Motor neuron (in vitro differentiated cells): ENCODE data around the gene OR6V1. TPM values are rescaled to one million over a fixed set of nuclear protein-coding genes. Genes with fewer than 3 reads are reported as not detected.

Source experiments
- ATAC-seq, 8 experiments: fragments of 200-7000 bp; cut with Tn5 transposase; replicated peaks in 6 of 8; 2 replicates each; pipeline ENCODE4 v1.8.0; 2021; ENCODE audit warnings: mild to moderate bottlenecking in 8 of 8, moderate library complexity in 8 of 8
- H3K27ac ChIP-seq, 2 donors: fragments of 250-450 bp; sonication (Bioruptor Pico); 2 replicates each; pipeline ENCODE4 v1.9.0; 2021; ENCODE audit warnings: antibody characterized with exemption in 2 of 2, mild to moderate bottlenecking in 2 of 2, moderate library complexity in 1 of 2
- H3K4me1 ChIP-seq, 2 donors: fragments of 250-450 bp; sonication (Bioruptor Pico); replicated peaks in 1 of 2; 2 replicates each; pipeline ENCODE4 v1.6.1; 2021; ENCODE audit warnings: antibody characterized with exemption in 2 of 2, mild to moderate bottlenecking in 2 of 2, moderate library complexity in 1 of 2
- H3K4me3 ChIP-seq, 5 donors: fragments of 250-450 bp; sonication (Bioruptor Pico); 2 replicates each; pipeline ENCODE4 v1.9.0; 2021; ENCODE audit warnings: antibody characterized with exemption in 5 of 5, mild to moderate bottlenecking in 5 of 5, moderate library complexity in 4 of 5
- WGBS, 10 experiments: fragments of 450-650 bp; shearing (Covaris generic); methylation state at CpG; one replicate each; pipeline ENCODE4 v1.0.0; 2022; 5-methylcytosine and 5-hydroxymethylcytosine counted together
- in situ Hi-C, 9 experiments: fragments of 400-800 bp; cut with MboI; loops; one replicate each; pipeline ENCODE4 v1.15.0; 2021; ENCODE audit warnings: low sequenced_read_pairs in 9 of 9, low pct_unique_long_range_greater_than_20kb in 2 of 9; ENCODE audit not compliant: unreplicated experiment in 9 of 9
- total RNA-seq, 8 experiments: library from RNA; unstranded; fragments of 300-600 nt; gene quantifications; 2 replicates each; pipeline versions ENCODE4 v1.2.3 to v1.2.4, GENCODE V29; 2022

OR6V1 gene, protein sequence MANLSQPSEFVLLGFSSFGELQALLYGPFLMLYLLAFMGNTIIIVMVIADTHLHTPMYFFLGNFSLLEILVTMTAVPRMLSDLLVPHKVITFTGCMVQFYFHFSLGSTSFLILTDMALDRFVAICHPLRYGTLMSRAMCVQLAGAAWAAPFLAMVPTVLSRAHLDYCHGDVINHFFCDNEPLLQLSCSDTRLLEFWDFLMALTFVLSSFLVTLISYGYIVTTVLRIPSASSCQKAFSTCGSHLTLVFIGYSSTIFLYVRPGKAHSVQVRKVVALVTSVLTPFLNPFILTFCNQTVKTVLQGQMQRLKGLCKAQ
- under 1 TPM in 3 of 8 experiments, not detected in 5; 0.27 to 0.85 (median 0.29) TPM for total RNA-seq

DNA sequence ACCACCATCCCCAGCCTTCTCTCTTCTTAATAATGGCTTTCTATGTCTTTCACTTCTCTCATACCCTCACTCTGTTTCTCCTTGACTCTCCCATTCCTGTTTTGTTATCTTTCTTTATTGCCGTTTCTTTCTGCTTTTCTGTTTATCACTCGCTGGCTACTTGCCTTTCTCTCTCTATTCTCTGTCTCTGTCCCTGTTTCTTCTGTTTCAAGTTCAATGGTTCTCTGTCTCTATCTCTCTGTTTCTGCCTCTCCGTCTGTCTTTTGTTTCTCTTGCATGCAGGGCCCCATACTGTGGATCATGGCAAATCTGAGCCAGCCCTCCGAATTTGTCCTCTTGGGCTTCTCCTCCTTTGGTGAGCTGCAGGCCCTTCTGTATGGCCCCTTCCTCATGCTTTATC, at the start of gene OR6V1:
OR6V1 (plus strand) TSS at position 301 of the 400 bp plus-strand sequence; CDS start at position 301, 0 bp downstream.
- Histone ChIP-seq H3K27ac (no peak within 1 kb of the TSS), H3K4me1 (no peaks in the 10 kb centered on the region), H3K4me3 (no peak within 1 kb of the TSS)
- WGBS, 10 experiments = 17 to 100% (median 81%) methylated on average over 3 to 4 of the region's 4 CpGs
- ATAC-seq = no peak
- in situ Hi-C loops = no loop called here

- WGBS, 10 experiments = 50 to 93% (median 87%) methylated on average over 1 to 5 of the region's 5 CpGs; no CpG with 5 or more reads in 3 of the 10 experiments
- no peaks in the 10 kb centered on the region for H3K4me1 ChIP-seq
- H3K4me3 ChIP-seq = no peak overlapping the region
- in situ Hi-C loops = loop anchor here in 6 of 9 experiments (10.0 to 25.0 kb wide), 3 partner anchors 209 to 434 kb away; partner anchors contain the start of genes TAS2R40 (in 3 of the 6) and TAS2R60 (in 1 of the 6)
- H3K27ac ChIP-seq = no peak overlapping the region
- no peak for ATAC-seq
Observed at GRCh38 chr7:143002898-143003297, 49.2 kb upstream of the OR6V1 start.

GRCh38 chr7:143003393-143004051, 48.6 kb upstream of the OR6V1 start:
- Histone ChIP-seq H3K4me3 (no peak overlapping the region), H3K4me1 (no peaks in the 10 kb centered on the region), H3K27ac (no peak overlapping the region)
- in situ Hi-C loops = loop anchor here in 6 of 9 experiments (10.0 to 25.0 kb wide), 3 partner anchors 209 to 434 kb away; partner anchors contain the start of genes TAS2R40 (in 3 of the 6) and TAS2R60 (in 1 of the 6)
- WGBS, 10 experiments = 0 to 71% (median 30%) methylated on average over 1 to 6 of the region's 6 CpGs; no CpG with 5 or more reads in 1 of the 10 experiments
- ATAC-seq = peak in 3 of 8 experiments; percentile 38 to 56 (median 46)

DNA sequence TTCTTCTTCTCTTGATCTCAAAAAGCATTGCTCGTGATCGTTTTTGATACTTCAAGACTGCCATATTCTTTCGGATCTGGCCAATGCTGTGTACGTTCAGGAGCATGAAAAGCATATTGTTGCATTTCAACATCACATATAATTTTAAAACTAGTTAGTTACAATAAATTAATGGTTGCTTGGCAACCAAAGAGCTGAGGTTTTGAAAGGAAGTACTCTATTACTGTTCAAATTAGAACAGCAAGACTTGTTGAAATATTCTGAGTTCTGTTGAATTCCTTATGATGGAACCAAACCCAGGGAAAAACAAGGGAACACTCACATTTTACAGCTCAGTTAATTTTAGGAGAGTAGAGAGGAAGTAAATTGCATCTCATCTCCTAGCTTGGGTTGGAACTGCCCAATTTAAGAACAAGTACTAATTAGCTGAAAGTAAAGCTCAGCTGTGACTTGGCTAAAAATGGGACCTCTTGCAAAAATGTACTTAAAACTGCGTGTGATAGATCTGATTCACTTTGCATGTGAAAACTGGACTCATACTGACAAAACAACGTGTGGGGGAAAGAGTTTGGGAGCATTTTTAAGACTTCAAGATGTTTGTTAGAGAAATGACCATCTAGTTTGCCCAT, 46.4 kb upstream of the OR6V1 start:
- no peak overlapping the region for H3K27ac ChIP-seq
- ATAC-seq = no peak
- no peaks in the 10 kb centered on the region for H3K4me1 ChIP-seq
- WGBS, 10 experiments = 14 to 83% (median 58%) methylated on average over 1 to 6 of the region's 6 CpGs
- no peak overlapping the region for H3K4me3 ChIP-seq
- in situ Hi-C loops = loop anchor here in 7 of 9 experiments (5.0 to 25.0 kb wide), 4 partner anchors 207 to 432 kb away; partner anchors contain the start of genes TAS2R40 (in 3 of the 7) and TAS2R60 (in 1 of the 7)

- Histone ChIP-seq H3K27ac (no peak overlapping the region), H3K4me3 (no peak overlapping the region), H3K4me1 (no peaks in the 10 kb centered on the region)
- in situ Hi-C loops = loop anchor here in 7 of 9 experiments (5.0 to 25.0 kb wide), 4 partner anchors 204 to 429 kb away; partner anchors contain the start of genes TAS2R40 (in 3 of the 7) and TAS2R60 (in 1 of the 7)
- ATAC-seq = peak; percentile 78 to 99 (median 86)
- whole genome bisulfite sequencing, 10 experiments = 0 to 100% (median 47%) methylated on average over 1 to 16 of the region's 24 CpGs
Observed at GRCh38 chr7:143008007-143008901, 43.9 kb upstream of the OR6V1 start.

DNA sequence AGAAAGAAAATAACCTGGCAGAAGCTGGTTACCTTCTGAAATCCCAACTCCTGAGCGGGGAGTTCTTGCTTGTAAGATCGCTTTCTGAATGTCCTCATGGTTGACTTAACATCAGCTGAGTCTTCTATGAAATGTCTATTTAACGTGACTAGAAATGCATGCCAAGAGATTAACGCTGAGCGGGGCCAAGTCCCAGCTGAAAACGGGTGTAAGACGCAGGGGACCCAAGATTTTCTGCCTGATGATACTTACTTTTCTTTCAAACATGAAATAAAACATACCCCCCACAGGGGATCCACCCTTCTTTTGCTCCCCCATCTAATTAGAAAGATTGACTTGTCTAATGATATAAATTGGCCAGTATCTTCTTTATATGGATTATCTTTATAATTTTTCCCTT, 40.1 kb upstream of the OR6V1 start:
- no peak overlapping the region for H3K4me3 ChIP-seq
- 82 to 100% (median 92%) methylated on average over 1 to 7 of the region's 7 CpGs; no CpG with 5 or more reads in 1 of the 10 experiments for WGBS, 10 experiments
- H3K27ac ChIP-seq = no peak overlapping the region
- in situ Hi-C loops = loop anchor here in 5 of 9 experiments (10.0 to 25.0 kb wide), 3 partner anchors 200 to 425 kb away; partner anchors contain the start of genes TAS2R40 (in 3 of the 5) and TAS2R60 (in 1 of the 5)
- ATAC-seq = no peak
- no peaks in the 10 kb centered on the region for H3K4me1 ChIP-seq

- no peak for ATAC-seq
- Histone ChIP-seq H3K4me1 (no peaks in the 10 kb centered on the region), H3K27ac (no peak overlapping the region), H3K4me3 (no peak overlapping the region)
- in situ Hi-C loops = loop anchor here in 5 of 9 experiments (10.0 to 25.0 kb wide), 3 partner anchors 200 to 425 kb away; partner anchors contain the start of genes TAS2R40 (in 3 of the 5) and TAS2R60 (in 1 of the 5)
- 65 to 90% (median 80%) methylated on average over 2 to 4 of the region's 4 CpGs; no CpG with 5 or more reads in 2 of the 10 experiments for WGBS, 10 experiments
Observed at GRCh38 chr7:143012409-143012808, 39.7 kb upstream of the OR6V1 start.

DNA sequence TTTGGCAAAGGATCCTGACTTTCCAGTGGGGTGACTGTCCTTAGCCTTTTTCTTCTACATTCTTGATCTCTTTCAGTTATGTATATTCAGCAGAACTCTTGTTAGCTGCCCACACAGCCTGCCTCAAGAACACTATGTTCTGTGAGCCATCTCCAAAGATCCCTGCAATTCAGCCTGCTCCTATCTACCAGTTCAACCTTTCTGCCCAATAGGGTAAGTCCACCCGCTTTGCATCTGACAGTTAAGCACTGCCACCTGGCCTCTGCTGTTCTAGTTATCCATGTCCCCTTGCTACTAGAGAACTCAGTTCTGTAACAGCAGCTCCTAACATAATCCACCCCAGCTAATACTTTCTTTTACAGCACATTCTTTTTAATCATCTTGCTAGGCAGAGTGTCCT, 38.7 kb upstream of the OR6V1 start:
- in situ Hi-C loops = loop anchor here in 5 of 9 experiments (10.0 to 25.0 kb wide), 3 partner anchors 199 to 424 kb away; partner anchors contain the start of genes TAS2R40 (in 3 of the 5) and TAS2R60 (in 1 of the 5)
- 86 to 100% (median 86%) methylated on average over 1 of the region's 1 CpG; no CpG with 5 or more reads in 7 of the 10 experiments for WGBS, 10 experiments
- peak in 2 of 8 experiments; percentile 18 to 26 for ATAC-seq
- no peaks in the 10 kb centered on the region for H3K4me1 ChIP-seq
- no peak overlapping the region for H3K4me3 ChIP-seq
- H3K27ac ChIP-seq = no peak overlapping the region

DNA sequence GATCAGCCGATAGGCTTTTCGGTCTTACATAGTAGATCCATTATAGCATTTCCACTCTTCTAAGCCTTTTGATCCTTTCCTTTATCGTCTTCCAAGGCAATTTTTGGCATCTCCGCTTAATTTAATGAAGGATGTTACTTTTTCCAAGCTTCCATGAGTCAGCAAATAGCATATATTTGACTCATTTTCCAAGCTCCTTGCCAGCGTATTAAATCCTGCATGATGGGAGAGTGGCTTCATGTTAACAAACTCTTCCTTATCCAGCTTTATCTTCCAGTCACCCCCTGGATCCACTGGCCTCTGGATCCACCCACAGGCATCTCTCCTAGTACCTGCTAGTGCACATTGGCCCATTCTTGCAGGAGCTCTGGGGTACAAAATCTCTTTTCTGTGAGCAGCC, 38.2 kb upstream of the OR6V1 start:
- in situ Hi-C loops = loop anchor here in 5 of 9 experiments (10.0 to 25.0 kb wide), 3 partner anchors 198 to 423 kb away; partner anchors contain the start of genes TAS2R40 (in 3 of the 5) and TAS2R60 (in 1 of the 5)
- 0 to 100% (median 83%) methylated on average over 1 to 5 of the region's 5 CpGs; no CpG with 5 or more reads in 1 of the 10 experiments for WGBS, 10 experiments
- no peak overlapping the region for H3K27ac ChIP-seq

DNA sequence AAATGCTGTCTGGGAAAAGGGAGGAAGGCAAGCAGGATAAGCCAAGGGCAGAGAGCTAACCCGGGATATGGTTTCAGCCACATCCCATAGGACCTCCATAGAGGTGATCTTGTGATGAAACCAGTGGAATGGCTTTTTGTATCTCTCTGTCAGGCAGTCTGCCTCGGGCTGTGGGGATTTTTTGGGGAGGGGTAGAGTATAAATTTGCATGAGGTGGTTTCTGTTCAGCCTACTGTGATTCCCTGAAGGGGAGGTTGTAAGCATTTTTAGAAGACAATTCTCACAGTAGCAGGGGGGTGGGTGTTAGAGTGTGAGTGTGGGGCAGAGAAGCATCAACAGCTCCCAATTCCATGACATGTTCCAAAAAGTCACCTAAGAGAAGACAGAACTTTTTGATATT, 37.1 kb upstream of the OR6V1 start:
- in situ Hi-C loops = loop anchor here in 5 of 9 experiments (10.0 to 25.0 kb wide), 3 partner anchors 197 to 422 kb away; partner anchors contain the start of genes TAS2R40 (in 3 of the 5) and TAS2R60 (in 1 of the 5)
- H3K27ac ChIP-seq = no peak overlapping the region

More for the DNA sequence above, 38.2 kb upstream of the OR6V1 start:
- Histone ChIP-seq H3K4me1 (no peaks in the 10 kb centered on the region), H3K4me3 (no peak overlapping the region)
- ATAC-seq = peak in 2 of 8 experiments; percentile 56 to 79

DNA sequence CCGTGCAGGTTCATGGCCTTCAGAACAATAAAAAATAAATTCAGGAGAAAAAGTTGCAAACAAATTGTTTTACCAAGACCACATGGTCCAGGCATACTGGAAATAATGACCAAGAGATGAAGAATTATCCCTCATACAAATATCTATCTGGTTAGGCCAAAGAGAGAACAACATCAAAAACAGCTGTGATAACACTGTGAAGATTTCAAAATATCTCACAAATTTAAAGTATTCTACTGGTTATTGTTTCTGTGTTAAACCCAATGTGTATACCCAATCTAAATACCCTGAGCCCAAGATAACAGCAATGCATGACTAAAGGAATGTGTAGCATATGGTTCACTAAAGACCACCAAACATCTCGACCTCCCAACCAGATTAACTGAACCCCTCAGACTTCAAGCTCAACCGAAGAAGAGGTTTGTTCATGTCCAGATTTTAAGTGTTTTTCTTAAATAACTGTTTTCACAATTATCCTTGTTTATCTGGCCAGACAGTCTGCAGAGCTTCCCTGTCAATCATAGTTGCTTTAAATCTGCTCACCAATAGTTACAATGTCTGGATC, 36.1 kb upstream of the OR6V1 start:
- H3K27ac ChIP-seq = no peak overlapping the region
- in situ Hi-C loops = loop anchor here in 5 of 9 experiments (10.0 to 25.0 kb wide), 3 partner anchors 196 to 421 kb away; partner anchors contain the start of genes TAS2R40 (in 3 of the 5) and TAS2R60 (in 1 of the 5)
- 0 to 100% (median 72%) methylated on average over 1 to 2 of the region's 3 CpGs for WGBS, 10 experiments
- no peaks in the 10 kb centered on the region for H3K4me1 ChIP-seq
- no peak for ATAC-seq
- H3K4me3 ChIP-seq = no peak overlapping the region

More for the DNA sequence above, 37.1 kb upstream of the OR6V1 start:
- 40 to 60% (median 50%) methylated on average over 1 to 2 of the region's 2 CpGs; no CpG with 5 or more reads in 5 of the 10 experiments for WGBS, 10 experiments
- H3K4me3 ChIP-seq = no peak overlapping the region
- H3K4me1 ChIP-seq = no peaks in the 10 kb centered on the region
- ATAC-seq = peak in 1 of 8 experiments; percentile 58
